Gastrocnemius medialis (tissue), 4 donors: ENCODE results near the gene LASP1NB.

ENCODE experiments used
- ATAC-seq, 2 donors: fragments of 150-250 bp; one replicate each; pipeline ENCODE4 v1.9.1; 2016
- DNase-seq, 2 donors: peaks; one replicate each; pipeline ENCODE4 v3.0.0-alpha.2; 2019
- H3K27ac ChIP-seq, 4 donors: fragments of 200-600 bp; sonication (generic); 1 replicate in 1 of 4; 2 replicates in 3 of 4; pipeline ENCODE4 v1.5.1; 2016 to 2018; ENCODE audit warnings: mild to moderate bottlenecking in 2 of 4, moderate library complexity in 1 of 4
- H3K27me3 ChIP-seq, 3 donors: fragments of 200-600 bp; sonication (generic) in 2 of 3; 1 replicate in 1 of 3; 2 replicates in 2 of 3; pipeline versions ENCODE4 v1.5.1 to v1.6.0; 2016 to 2019; ENCODE audit warnings: mild to moderate bottlenecking in 1 of 3, moderate library complexity in 1 of 3
- H3K36me3 ChIP-seq, 2 donors: fragments of 200-600 bp; sonication (generic) in 1 of 2; one replicate each; pipeline ENCODE4 v1.5.1; 2017 to 2018
- H3K4me1 ChIP-seq, 2 donors: fragments of 200-600 bp; sonication (generic) in 1 of 2; one replicate each; pipeline ENCODE4 v1.5.1; 2016 to 2017; ENCODE audit warnings: mild to moderate bottlenecking in 2 of 2
- H3K4me3 ChIP-seq, 4 donors: fragments of 200-600 bp; sonication (generic) in 3 of 4; 1 replicate in 1 of 4; 2 replicates in 3 of 4; pipeline ENCODE4 v1.5.1; 2016 to 2019; ENCODE audit warnings: mild to moderate bottlenecking in 2 of 4
- H3K9me3 ChIP-seq, 3 donors: fragments of 200-600 bp; sonication (generic) in 2 of 3; 1 replicate in 1 of 3; 2 replicates in 2 of 3; pipeline ENCODE4 v1.5.1; 2016 to 2019
- POLR2A ChIP-seq, 2 donors: fragments of 450-650 bp; IDR thresholded peaks; one replicate each; pipeline ENCODE4 v1.6.1; 2017; ENCODE audit warnings: antibody characterized with exemption in 2 of 2, mild to moderate bottlenecking in 2 of 2, moderate library complexity in 2 of 2
- in situ Hi-C, 4 donors: fragments of 200-750 bp; cut with MboI; loops; one replicate each; pipeline versions ENCODE4 v1.15.0 to v1.8.0; 2017; ENCODE audit warnings: low sequenced_read_pairs in 4 of 4
- intact Hi-C: fragments of 100-400 bp; cut with DNase I; formaldehyde crosslinking; loops from one replicate; pipeline ENCODE4 v1.15.1; 2023; ENCODE audit warnings: low total_unique reads
- TF ChIP-seq, protein P1 (sequence below), 5 experiments: fragments of 450-650 bp in 3 of 5; fragments of 200-600 bp in 2 of 5; sonication (generic) in 2 of 5; IDR thresholded peaks in 4 of 5; conservative IDR thresholded peaks in 1 of 5; 1 replicate in 4 of 5; 2 replicates in 1 of 5; pipeline ENCODE4 v1.5.1; 2016 to 2019; ENCODE audit warnings: antibody characterized with exemption in 5 of 5, mild to moderate bottlenecking in 3 of 5, moderate library complexity in 3 of 5

LASP1NB gene

GRCh38 chr17:38958756-38959155 lies 33.3 kb downstream of the LASP1NB start:
- DNase-seq (no peak), ATAC-seq (no peak)
- Histone ChIP-seq H3K27me3 (no peaks in the 10 kb centered on the region), H3K36me3 (no peaks in the 10 kb centered on the region), H3K4me3 (no peak overlapping the region), H3K9me3 (no peaks in the 10 kb centered on the region), H3K27ac (no peak overlapping the region), H3K4me1 (no peaks in the 10 kb centered on the region)
- TF ChIP-seq, protein P1, sequence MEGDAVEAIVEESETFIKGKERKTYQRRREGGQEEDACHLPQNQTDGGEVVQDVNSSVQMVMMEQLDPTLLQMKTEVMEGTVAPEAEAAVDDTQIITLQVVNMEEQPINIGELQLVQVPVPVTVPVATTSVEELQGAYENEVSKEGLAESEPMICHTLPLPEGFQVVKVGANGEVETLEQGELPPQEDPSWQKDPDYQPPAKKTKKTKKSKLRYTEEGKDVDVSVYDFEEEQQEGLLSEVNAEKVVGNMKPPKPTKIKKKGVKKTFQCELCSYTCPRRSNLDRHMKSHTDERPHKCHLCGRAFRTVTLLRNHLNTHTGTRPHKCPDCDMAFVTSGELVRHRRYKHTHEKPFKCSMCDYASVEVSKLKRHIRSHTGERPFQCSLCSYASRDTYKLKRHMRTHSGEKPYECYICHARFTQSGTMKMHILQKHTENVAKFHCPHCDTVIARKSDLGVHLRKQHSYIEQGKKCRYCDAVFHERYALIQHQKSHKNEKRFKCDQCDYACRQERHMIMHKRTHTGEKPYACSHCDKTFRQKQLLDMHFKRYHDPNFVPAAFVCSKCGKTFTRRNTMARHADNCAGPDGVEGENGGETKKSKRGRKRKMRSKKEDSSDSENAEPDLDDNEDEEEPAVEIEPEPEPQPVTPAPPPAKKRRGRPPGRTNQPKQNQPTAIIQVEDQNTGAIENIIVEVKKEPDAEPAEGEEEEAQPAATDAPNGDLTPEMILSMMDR (IDR thresholded peaks at IDR 0.05 in 4 of 5, conservative IDR thresholded peaks at IDR 0.05 in 1 of 5): no peak
- TF ChIP-seq POLR2A (IDR thresholded peaks at IDR 0.05): no peak
- intact Hi-C loops (no loop called here), in situ Hi-C loops (no loop called here)

DNA sequence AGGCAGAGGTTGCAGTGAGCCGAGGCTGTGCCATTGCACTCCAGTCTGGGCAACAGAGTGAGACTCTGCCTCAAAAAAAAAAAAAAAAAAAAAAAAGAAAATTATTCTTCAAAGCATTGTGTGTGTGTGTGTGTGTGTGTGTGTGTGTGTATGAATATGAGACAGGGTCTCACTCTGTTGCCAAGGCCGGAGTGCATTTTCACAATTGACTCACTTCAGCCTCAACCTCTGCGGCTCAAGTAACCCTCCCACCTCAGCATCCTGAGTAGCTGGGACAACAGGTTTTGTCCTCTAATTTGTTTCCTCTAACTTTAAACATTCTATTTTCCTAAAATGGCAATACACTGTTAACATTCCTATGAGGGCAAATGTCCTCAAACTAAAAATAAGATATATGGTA lies 34.1 kb downstream of the LASP1NB start:
- no peaks in the 10 kb centered on the region for H3K36me3 ChIP-seq
- no peak for TF ChIP-seq POLR2A (IDR thresholded peaks at IDR 0.05)
- TF ChIP-seq, protein P1 (IDR thresholded peaks at IDR 0.05 in 4 of 5, conservative IDR thresholded peaks at IDR 0.05 in 1 of 5): no peak
- no peaks in the 10 kb centered on the region for H3K4me1 ChIP-seq
- DNase-seq (no peak), ATAC-seq (no peak)
- no peak overlapping the region for H3K27ac ChIP-seq
- H3K27me3 ChIP-seq: no peaks in the 10 kb centered on the region
- intact Hi-C loops (no loop called here), in situ Hi-C loops (no loop called here)
- H3K4me3 ChIP-seq: no peak overlapping the region
- H3K9me3 ChIP-seq: no peaks in the 10 kb centered on the region

GRCh38 chr17:38960402-38960801 lies 35.0 kb downstream of the LASP1NB start:
- Histone ChIP-seq H3K9me3 (no peaks in the 10 kb centered on the region), H3K36me3 (no peaks in the 10 kb centered on the region), H3K4me1 (no peaks in the 10 kb centered on the region), H3K27me3 (no peaks in the 10 kb centered on the region), H3K4me3 (no peak overlapping the region), H3K27ac (no peak overlapping the region)
- in situ Hi-C loops: no loop called here
- no peak for ATAC-seq
- DNase-seq: no peak
- TF ChIP-seq, protein P1 (IDR thresholded peaks at IDR 0.05 in 4 of 5, conservative IDR thresholded peaks at IDR 0.05 in 1 of 5): no peak
- TF ChIP-seq POLR2A (IDR thresholded peaks at IDR 0.05): no peak
- intact Hi-C loops: no loop called here

GRCh38 chr17:38961413-38961812 lies 36.0 kb downstream of the LASP1NB start:
- in situ Hi-C loops: no loop called here

More at GRCh38 chr17:38961413-38961812, 36.0 kb downstream of the LASP1NB start:
- Histone ChIP-seq H3K27ac (no peak overlapping the region), H3K4me3 (no peak overlapping the region), H3K36me3 (no peaks in the 10 kb centered on the region), H3K27me3 (no peaks in the 10 kb centered on the region), H3K9me3 (no peaks in the 10 kb centered on the region), H3K4me1 (no peaks in the 10 kb centered on the region)
- TF ChIP-seq, protein P1 (IDR thresholded peaks at IDR 0.05 in 4 of 5, conservative IDR thresholded peaks at IDR 0.05 in 1 of 5): no peak
- no peak for TF ChIP-seq POLR2A (IDR thresholded peaks at IDR 0.05)
- ATAC-seq (no peak), DNase-seq (no peak)
- intact Hi-C loops: no loop called here
